GM12873 (cell line): ENCODE measurements around the gene ATP6V0D1.
A peak's percentile ranks its signal among the peaks of the same experiment; 100 is the strongest.

ENCODE experiments used
- CTCF ChIP-seq: IDR thresholded peaks from 2 replicates; pipeline ENCODE4 v1.5.1; 2012; ENCODE audit warnings: low read depth, mild to moderate bottlenecking, moderate library complexity, low read length, control low read depth; ENCODE audit not compliant: insufficient read depth; ENCODE audit errors: missing control alignments

Gene ATP6V0D1

GRCh38 chr16:67423015-67423414, 57.9 kb downstream of the ATP6V0D1 start:
- TF ChIP-seq CTCF: no peak

GRCh38 chr16:67421030-67421429, 59.9 kb downstream of the ATP6V0D1 start:
- no peak for TF ChIP-seq CTCF

- TF ChIP-seq CTCF: no peak
Observed at GRCh38 chr16:67419931-67420330, 61.0 kb downstream of the ATP6V0D1 start.

GRCh38 chr16:67419502-67419901, 61.5 kb downstream of the ATP6V0D1 start:
- TF ChIP-seq CTCF: no peak

- TF ChIP-seq CTCF: no peak
Observed at GRCh38 chr16:67417333-67418061, 63.5 kb downstream of the ATP6V0D1 start.

GRCh38 chr16:67415872-67416793, 64.8 kb downstream of the ATP6V0D1 start, which contains the start of gene ZDHHC1:
Gene ZDHHC1 (minus strand): TSS chr16:67416477. CDS start chr16:67407775, 8,702 bp downstream.
- TF ChIP-seq CTCF: peak; percentile 67
